HTR-8/SVneo (cell line): ENCODE measurements around the gene CATSPERB.
"Not testable (repeated sequence)": the region's sequence is repeated elsewhere in the genome, so short reads cannot be mapped to it uniquely, and the experiment has no call there.

Experiments used
- DNase-seq: peaks from one replicate; pipeline ENCODE4 v3.0.0; 2011; ENCODE audit warnings: low spot score, mixed read lengths; ENCODE audit not compliant: insufficient read length
- FAIRE-seq: peaks from 2 replicates; lab custom pipeline; 2011; peaks lifted over from hg19 to GRCh38; lab: Jason Lieb, UNC

CATSPERB gene

GRCh38 chr14:91681893-91682563 is 49.9 kb downstream of the CATSPERB start:
- peak; percentile 49 for FAIRE-seq
- DNase-seq = no peak

- DNase-seq (no peak), FAIRE-seq (no peak)
Observed at GRCh38 chr14:91681118-91681517, 50.8 kb downstream of the CATSPERB start.

GRCh38 chr14:91679273-91679672 is 52.6 kb downstream of the CATSPERB start:
- FAIRE-seq (no peak), DNase-seq (no peak)

GRCh38 chr14:91677687-91678086 is 54.2 kb downstream of the CATSPERB start:
- FAIRE-seq, DNase-seq: not testable (repeated sequence)

- FAIRE-seq (no peak), DNase-seq (no peak)
Observed at GRCh38 chr14:91674911-91675310, 57.0 kb downstream of the CATSPERB start.

GRCh38 chr14:91669867-91670266 is 62.0 kb downstream of the CATSPERB start:
- FAIRE-seq = no peak

GRCh38 chr14:91667101-91667500 is 64.8 kb downstream of the CATSPERB start:
- not testable (repeated sequence) for FAIRE-seq, DNase-seq

More at GRCh38 chr14:91669867-91670266, 62.0 kb downstream of the CATSPERB start:
- no peak for DNase-seq

- FAIRE-seq (no peak), DNase-seq (no peak)
Observed at GRCh38 chr14:91660790-91661189, 71.1 kb downstream of the CATSPERB start.

GRCh38 chr14:91654836-91655235 is 77.0 kb downstream of the CATSPERB start:
- no peak for FAIRE-seq

GRCh38 chr14:91653451-91653850 is 78.4 kb downstream of the CATSPERB start:
- DNase-seq (no peak), FAIRE-seq (no peak)

More at GRCh38 chr14:91654836-91655235, 77.0 kb downstream of the CATSPERB start:
- DNase-seq = no peak

- peak; percentile 4 for FAIRE-seq
Observed at GRCh38 chr14:91649930-91650329, 82.0 kb downstream of the CATSPERB start.

GRCh38 chr14:91647856-91648255 is 84.0 kb downstream of the CATSPERB start:
- FAIRE-seq (no peak), DNase-seq (no peak)

More at GRCh38 chr14:91649930-91650329, 82.0 kb downstream of the CATSPERB start:
- peak; percentile 21 for DNase-seq

- FAIRE-seq = no peak
- DNase-seq = no peak
Observed at GRCh38 chr14:91636604-91637003, 95.3 kb downstream of the CATSPERB start.

- DNase-seq = no peak
- no peak for FAIRE-seq
Observed at GRCh38 chr14:91624757-91625156, 107.1 kb downstream of the CATSPERB start.

- FAIRE-seq (no peak), DNase-seq (no peak)
Observed at GRCh38 chr14:91614187-91614586, 117.7 kb downstream of the CATSPERB start.

- FAIRE-seq (no peak), DNase-seq (no peak)
Observed at GRCh38 chr14:91613459-91614112, 118.3 kb downstream of the CATSPERB start.

GRCh38 chr14:91611528-91611927 is 120.4 kb downstream of the CATSPERB start:
- no peak for DNase-seq
- FAIRE-seq = no peak

GRCh38 chr14:91609161-91609560 is 122.7 kb downstream of the CATSPERB start:
- FAIRE-seq = no peak
- DNase-seq = no peak

GRCh38 chr14:91607322-91608047 is 124.4 kb downstream of the CATSPERB start:
- FAIRE-seq = no peak
- no peak for DNase-seq

GRCh38 chr14:91606851-91607250 is 125.0 kb downstream of the CATSPERB start:
- DNase-seq (no peak), FAIRE-seq (no peak)

GRCh38 chr14:91604611-91605010 is 127.3 kb downstream of the CATSPERB start:
- DNase-seq, FAIRE-seq: not testable (repeated sequence)
